Putamen (tissue), 1 donor: ENCODE results near the gene CD53.
"Not testable (repeated sequence)": the region's sequence is repeated elsewhere in the genome, so short reads cannot be mapped to it uniquely, and the experiment has no call there.

ENCODE experiments used
- DNase-seq: peaks from one replicate; pipeline ENCODE4 v3.0.0-alpha.2; 2016; ENCODE audit warnings: low spot score

CD53 gene, protein sequence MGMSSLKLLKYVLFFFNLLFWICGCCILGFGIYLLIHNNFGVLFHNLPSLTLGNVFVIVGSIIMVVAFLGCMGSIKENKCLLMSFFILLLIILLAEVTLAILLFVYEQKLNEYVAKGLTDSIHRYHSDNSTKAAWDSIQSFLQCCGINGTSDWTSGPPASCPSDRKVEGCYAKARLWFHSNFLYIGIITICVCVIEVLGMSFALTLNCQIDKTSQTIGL

DNA sequence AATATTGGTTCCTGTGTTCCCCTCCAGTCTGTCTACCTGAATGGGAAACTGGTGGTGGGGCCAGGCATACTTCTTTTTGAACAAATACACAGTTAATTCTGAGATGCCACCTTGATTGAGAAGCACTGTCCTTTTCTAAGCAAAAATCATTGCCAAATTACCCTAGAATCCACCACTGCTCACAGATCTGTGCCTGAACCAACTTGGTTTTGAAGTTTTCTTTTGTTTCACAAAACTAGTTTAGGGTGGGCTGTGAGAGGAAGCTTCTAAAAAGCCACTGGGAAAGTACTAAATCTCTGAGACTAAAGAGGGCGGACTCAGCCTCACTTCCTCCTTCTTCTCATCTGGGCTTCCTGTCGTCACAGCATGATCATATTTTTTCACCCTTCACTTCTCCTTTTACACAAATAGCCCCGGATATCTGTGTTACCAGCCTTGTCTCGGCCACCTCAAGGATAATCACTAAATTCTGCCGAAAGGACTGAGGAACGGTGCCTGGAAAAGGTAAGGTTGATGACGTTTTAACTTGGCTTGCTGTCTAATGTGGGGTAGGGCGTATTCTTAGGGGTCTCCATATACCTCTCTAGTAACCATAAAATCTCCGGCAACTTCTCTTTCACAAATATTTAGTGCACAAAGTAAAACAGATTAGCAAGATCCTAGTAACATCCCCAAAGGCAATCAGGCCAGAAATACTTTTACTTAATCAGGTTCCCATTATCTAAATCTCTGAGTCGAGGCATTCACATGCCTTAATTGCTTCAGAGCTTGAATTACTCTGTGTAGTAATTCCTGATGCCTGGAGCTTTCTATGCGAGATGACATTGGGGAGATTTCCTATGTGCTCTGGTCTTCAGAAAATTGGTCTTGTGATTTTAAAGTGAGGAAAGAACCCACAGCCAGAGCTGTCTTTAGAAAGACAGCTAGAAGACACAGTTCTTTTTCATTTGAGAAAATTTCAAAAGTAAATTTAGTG is at the start of gene CD53:
Gene CD53 (plus strand): TSS at position 404 of the 976 bp plus-strand sequence. CDS start 18,261 bp downstream, outside the sequence.
- peak; percentile 25 for DNase-seq

DNA sequence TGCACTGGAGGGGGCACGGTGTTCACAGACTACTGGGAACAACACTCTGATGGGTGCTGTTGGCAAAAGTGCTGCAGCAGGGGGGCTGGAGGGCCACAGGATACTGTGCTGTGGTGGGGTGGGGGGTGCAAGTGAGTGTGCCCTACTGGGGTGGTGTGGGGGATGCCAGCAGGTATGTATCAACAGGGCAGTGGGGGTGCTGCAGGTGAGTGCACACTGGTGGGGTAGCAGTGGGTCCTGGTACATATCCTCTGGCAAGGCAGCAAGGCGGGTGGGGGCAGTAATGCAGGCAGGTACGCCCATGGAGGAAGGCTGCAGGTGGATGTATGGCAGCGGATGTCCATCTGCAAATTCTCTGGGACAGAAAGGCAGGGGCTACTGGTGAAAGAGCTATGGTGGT is 48.8 kb upstream of the CD53 start:
- DNase-seq, result no peak

DNA sequence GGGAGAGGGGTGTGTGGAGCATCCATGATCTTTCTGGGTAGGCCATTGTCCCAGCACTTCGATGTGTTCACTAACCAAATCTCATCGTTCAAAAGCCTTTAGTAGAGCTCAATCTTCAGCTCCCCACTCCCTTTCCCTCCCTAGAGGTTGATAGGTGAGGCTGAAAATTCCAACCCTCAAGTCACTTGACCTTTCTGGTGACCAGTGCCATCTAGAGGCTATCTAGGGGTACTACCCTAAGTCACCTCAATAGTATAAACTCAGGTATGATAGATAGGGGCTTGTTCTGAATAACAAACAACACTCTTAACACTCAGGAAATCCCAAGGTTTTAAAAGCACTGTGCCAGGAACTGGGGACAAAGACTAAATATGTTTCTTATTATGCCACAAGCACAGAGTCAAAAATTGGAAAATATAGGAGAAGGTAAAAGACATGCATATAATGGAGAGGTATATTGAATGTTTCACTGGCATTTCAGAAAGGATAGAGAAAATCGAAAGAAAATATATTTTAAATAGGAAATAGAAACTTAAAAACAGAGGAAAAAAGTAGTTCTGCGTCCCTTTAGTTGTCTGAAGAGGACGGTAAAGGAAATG is 42.9 kb upstream of the CD53 start:
- no peak for DNase-seq

DNA sequence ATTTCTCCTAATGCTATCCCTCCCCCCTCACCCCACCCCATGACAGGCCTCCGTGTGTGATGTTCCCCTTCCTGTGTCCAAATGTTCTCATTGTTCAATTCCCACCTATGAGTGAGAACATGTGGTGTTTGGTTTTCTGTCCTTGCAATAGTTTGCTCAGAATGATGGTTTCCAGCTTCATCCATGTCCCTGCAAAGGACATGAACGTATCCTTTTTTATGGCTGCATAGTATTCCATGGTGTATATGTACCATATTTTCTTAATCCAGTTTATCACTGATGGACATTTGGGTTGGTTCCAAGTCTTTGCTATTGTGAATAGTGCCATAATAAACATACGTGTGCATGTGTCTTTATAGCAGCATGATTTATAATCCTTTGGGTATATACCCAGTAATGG is 39.2 kb upstream of the CD53 start:
- not testable (repeated sequence) for DNase-seq

DNA sequence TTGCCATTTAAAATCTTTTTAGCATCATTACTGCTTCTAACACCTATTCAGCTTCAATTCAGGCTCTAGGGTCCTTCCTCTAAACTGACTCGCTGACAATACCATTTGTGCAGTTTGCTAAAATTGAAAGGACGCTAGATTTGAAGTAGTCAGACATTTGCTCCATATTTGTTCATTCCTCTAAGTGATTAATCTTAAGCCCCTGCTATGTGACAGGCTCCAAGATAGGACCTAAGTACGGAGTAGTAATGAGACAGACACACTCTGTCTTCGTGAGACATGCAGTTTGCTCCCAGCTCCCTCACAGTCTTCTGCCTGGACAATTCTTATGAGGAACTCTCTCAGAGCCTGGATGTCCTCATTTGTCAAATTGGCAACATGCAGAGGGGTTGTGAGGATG is 26.1 kb upstream of the CD53 start:
- no peak for DNase-seq

DNA sequence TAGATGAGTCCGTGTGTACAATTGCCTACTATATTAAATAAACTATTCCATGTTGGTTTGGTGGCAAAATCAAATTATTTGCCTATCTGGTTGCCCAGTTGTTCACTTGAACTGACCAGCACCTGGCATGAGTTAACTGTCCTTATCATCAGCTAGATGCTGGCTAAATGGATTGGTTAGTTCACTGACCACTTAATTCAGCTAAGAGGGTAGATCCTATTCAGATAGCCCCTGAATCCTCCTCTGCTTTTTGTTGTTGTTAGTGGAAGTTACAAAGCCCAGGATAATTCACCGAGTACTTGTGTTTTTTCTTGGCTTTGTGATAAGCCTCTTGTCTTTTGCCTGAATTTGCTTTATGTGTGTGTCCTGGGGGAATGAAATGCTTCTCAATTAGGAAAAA is 22.8 kb upstream of the CD53 start:
- DNase-seq, result no peak

DNA sequence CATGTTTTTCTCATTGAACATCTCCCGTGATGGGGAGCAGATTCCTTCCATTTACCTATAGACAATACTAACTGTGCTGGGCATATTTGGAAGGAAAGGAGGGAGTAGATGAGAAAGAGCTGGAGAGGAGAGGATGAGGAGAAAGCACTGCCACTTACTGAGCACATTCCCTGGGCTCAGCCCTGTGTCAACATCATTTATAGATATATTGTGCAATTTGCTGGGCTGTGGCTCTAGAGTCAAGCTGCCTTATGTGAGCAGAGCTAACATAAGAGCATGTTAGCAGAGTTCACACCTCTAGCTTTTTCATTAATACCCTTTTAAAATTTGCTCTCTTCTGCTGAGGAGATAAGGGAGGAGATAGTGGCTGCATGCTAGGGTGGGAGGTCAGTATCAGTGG is 22.3 kb upstream of the CD53 start:
- DNase-seq, result no peak

DNA sequence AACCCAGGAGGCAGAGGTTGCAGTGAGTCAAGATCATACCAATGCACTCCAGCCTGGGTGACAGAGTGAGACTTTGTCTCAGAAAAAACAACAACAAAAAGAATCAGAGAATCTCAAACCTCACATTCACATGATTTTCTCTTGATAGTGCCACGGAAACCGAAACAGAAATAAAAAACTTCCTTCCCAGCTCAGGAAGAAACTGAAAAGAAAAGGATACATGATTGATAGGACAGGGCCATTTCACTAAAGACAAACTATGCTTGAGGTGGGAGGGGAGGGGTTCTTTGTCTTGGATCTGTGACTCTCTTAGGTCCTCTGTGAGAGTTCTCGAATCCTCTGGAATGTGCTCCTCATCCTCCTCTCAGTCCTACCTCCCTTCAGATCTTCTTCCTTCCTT is 19.8 kb upstream of the CD53 start:
- no peak for DNase-seq

DNA sequence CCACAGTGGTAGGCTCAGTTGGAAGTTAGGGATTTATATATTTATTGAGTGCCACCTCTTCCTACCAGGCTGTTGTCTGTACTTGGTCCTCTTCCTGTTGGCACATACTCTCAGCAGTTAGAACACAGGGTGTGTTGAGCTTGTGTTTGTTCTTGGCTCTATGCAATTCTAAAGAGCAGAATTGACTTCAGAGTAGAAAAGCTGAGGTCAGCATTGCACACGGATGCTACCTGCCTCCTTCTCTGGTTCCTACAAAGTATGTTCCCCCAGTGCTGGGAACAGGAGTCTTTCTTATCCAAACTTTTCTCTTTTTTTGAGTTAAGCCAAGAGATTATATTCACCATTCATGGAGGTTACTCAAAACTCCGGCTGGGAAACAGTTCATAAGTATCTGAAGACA is 16.5 kb upstream of the CD53 start:
- no peak for DNase-seq

DNA sequence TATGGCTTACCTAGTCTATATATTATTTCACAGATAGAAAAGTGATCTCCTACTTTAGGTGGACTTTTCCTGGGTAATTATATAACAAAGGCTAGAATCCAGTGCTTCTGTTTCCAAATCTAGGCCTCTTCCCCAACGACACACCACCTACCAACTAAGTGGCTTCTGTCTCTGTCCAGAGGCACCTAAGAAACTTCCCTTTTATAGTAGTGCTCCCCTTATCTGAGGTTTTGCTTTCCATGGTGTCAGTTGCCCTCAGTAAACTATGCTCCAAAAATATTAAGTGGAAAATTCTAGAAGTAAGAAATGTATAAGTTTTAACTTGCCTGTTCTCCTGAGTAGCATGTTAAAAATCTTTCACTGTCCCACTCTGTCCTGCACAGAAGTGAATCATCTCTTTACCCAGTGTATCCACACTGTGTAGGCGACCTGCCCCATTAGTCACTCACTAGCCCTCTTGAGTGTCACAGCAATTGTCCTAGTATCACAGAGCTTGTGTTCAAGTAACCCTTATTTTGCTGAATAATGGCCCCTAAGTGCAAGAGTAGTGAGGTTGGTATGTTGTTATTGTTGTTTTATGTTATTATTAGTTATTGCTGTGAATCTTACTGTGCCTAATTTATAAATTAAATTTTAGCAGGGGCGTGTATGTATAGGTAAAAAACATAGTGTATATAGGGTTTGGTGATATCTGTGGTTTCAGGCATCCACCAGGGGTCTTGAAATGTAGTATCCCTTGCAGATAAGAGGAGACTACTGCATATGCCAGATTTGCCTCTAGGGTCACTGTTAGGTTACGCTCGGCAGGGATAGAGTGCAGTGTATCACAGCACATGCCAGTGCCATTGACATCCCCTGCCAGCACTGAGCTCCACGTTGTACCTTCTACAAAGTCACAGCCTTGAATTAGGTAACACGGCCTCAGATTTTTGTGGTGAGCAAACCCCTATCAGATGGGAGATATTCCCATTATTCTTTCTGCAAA is 14.7 kb upstream of the CD53 start:
- no peak for DNase-seq

DNA sequence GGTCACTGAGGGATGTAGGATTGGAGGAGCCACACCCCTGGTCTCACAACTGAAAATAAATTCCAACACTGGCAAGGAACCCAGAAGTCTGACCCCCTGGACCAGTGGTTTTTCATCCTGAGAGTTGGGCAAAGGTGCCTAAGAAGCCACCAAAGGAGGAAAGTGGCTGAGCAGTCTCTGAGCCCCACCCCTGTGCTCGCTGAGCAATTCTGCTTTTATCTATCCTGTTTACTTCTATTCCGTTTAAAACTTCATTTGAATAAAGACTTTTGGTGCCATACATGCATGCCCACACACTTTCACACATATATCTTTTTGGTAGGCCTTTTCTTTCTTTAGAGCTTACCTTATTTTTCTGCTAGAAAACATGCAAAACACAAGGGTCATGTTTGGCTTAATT is 13.9 kb upstream of the CD53 start:
- no peak for DNase-seq

DNA sequence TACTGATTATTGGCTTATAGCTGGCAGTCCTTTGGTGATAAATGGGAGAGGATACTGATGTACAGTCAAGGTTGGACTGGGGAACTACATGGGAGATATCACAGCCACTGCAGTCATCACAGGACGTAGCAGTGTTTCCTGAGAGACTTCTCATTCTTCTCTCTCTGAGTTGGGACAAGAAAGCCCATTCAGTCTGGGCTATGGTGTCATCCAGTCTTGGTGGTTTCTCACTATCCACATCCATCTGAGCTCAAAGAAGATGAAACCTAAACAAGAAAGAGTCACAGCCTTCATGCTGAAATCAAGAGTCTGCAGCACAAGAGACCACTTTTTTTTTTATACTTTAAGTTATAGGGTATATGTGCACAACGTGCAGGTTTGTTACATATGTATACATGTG is 12.8 kb upstream of the CD53 start:
- no peak for DNase-seq

DNA sequence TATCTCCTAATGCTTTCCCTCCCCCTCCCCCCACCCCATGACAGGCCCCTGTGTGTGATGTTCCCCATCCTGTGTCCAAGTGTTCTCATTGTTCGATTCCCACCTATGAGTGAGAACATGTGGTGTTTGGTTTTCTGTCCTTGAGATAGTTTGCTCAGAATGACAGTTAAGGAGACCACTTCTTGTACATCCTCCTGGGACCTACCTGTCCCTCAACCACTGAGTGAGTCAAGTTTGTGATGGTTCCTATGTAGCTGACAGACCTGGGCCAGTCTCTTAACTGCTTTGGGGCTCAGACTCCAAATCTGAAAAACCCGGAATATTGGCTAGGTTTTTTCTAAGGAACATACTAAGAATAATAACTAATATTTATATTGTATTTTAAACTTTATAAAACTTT is 12.3 kb upstream of the CD53 start:
- DNase-seq, result not testable (repeated sequence)

DNA sequence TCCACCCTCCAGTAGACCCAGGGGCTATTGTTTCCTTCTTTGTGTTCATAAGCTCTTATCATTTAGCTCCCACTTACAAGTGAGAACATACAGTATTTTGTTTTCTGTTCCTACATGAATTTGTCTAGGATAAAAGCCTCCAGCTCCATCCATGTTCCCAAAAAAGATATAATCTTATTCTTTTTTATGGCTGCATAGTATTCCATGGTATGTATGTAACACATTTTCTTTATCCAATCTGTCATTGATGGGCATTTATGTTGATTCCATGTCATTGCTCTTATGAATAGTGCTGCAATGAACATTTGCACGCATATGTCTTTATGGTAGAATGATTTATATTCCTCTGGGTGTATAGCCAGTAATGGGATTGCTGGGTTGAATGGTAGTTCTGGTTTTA is 11.0 kb upstream of the CD53 start:
- DNase-seq, result not testable (repeated sequence)

DNA sequence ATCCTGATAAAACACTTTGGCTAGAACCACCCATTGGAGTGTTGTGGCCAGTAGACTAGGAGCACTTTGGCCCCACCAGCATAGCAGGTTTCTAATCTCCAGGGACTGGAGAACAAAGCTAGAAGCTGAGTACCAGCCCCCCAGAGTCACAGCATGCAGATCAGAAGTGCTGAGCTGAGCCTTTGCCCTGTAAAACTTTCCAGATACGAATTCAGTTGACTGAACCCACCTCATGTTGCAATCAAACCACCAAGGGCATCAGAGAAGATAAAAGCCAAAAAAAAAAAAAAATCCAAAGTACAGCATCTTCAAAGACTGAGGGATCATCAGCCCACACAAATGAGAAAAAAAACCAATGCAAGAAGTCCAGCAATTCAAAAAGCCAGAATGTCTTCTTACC is 8.7 kb upstream of the CD53 start:
- DNase-seq, result no peak

DNA sequence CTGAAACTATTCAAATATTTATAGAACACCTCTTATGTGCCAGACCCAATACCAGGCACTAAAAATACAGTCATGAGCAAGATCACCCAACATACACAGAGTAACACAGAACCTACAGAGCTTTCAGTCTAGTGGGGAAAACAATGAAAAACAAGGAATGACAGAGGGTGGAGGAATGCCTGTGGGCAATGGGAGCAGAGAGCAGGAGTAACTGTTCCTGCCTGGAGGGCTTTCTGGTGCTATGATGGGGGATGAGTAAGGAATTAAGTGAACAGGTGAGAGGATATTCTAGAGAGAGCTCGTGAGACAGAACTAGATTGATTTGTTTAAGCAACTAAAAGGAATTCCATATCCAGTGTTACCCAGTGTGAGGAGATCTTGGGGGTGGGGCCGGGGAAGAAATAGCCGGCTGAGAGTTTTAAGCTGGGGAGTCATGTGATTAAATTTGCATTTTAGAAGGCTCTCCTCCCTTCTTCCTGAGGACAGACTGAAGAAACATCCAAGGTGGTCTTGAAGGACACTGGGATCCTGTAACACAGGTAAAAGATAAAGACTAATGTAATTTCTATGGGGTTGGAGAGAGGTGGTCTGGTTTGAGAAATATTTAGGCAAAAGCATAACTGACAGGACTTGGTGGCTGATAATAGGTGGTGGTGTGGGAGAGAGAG is 2.1 kb upstream of the CD53 start:
- no peak for DNase-seq

DNA sequence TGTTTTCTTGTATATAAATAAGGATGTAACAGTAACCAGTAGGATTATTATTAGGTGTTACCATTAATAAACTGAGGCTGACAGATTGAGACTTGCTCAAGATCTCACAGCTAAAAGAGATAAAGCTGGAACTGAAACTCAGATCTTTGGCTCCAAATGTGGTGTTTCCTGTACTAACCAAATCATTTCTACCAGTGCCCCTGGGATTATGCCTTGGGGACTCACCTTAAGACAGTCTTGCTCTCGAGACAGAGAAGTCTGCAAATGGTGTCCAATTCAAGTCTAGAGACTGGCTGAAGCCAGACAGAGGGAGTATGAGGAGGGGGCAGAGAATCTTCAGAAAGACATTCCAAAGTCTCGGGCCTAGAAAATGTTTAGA is 593 bp upstream of the CD53 start:
- DNase-seq, result no peak

DNA sequence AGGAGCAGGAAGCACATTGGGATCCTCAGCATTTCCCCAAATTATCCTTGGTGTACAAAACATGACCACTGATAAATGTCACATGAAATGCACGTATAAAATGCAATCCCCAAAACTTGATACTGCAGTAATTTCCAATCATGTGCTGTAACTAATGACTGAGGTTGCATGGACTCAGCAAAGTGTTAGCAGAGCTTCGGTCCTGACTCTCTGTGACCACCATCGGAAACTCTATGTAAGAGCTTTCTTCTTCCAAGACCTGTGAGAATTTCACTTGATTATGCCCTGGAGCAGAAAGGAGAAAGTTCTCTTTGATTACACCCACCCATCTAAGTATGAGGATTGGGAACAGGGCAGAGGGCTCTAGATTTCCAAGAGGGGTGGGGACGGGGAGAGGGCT is 908 bp downstream of the CD53 start:
- DNase-seq, result no peak

DNA sequence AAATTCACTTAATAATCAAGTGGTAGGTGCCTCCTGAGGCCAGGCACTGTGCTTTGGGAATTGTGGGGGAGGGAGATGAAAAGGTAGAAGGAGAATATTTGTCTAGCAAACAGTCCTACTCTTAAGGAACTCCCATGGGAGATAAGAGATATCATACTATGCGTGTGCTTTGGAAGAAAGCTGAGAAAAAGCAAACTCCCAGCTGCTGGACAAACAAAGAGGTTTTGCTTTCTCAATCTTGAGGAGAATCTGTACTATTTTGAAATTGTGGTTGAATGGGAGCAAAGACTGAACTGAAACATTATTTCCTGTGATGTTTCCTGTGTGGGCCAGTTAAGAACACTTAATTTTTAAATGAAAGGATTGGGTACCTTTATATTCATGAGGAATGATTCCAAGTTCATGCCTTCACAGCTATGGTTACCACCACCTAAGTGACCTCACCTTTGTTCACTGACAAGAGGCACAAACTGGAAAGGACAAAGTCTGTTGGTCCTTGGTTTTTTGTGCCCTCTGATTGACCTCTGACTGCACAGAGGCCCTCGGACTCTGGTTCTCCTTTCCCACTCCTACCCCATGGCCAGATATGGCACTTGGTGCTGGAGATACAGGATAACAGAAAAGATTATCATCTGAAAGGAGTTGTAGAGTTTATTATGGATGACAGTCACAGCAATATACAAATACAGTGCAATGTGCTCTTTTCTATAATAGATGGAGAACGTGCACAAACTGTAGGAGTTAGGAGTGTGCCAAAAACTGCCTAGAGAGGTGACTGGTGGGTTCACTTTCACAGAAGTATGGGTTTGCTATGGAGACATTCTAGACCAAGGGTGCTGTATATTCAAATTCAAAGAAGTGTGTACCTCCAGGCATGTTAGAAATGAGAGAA is 1.6 kb downstream of the CD53 start:
- DNase-seq, result no peak

DNA sequence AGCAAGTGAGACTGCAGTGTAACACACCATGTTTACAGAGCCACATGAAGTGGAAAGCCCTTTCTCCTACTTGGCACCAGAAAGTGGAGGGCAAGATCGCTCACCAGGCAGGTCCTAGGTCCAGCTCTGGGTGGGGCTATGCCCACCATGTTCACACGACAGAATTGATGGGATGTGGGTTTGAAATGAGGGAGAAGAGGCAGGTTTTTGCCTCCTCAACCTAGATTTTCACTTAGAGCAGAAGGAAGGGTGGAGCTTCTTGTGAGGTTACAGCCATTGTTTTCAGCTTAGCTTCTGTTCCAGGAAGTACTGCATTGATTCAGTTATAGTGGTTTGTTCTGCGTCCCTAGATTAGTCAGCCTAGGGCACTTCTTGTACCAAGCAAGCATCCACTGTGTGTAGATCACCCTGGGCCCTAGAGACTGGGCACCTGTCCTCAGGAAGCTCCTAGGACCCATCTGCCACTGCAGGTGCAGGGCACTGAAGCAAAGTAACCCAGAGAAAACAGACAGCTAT is 2.3 kb downstream of the CD53 start:
- DNase-seq, result no peak
